AG20443 (cell line): Measurements from ENCODE around the gene TACC2.
A peak's percentile ranks its signal among the peaks of the same experiment; 100 is the strongest.

ENCODE experiments used
- DNase-seq: peaks from one replicate; pipeline ENCODE4 v3.0.0; 2012; ENCODE audit warnings: low spot score, mixed read lengths

TACC2 gene

DNA sequence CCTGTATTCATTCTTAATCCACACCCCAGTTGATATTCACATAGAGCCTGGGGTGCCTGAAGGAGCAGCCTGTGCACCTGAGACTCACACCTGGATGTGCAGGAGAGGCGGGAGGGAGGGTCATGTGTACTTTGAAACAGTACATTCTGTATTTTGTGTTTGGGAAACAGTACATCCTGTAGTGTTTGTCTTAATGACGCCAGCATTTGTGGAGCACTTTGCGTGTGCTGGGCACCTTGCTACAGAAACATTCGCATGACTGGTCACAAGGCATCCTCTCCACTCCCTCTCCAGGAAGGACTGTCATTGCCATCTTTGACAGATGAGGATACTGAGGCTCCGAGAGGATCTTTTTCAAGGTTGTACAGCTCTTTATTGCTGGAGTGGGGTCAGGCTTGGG lies 132.1 kb downstream of the TACC2 start:
- no peak for DNase-seq

DNA sequence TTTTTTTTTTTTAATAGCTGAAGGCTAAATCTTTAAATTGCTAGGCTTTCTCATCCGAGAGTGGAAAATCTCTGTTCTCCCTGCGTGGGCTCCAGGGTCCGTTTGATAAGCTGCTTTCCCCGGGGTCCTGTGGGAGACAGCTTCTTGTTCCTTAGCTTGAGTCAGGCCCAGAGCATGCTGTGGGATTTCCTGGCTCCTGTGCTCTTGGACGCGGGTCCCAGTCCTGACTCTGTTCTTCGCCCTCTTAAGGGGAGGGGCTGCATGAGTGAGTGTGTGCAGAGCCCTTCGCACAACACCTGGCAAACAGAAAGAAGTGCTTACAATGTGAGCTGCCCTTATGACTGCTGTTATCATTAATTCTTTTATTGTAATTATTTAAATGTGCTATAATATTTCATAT lies 133.5 kb downstream of the TACC2 start:
- DNase-seq: no peak

DNA sequence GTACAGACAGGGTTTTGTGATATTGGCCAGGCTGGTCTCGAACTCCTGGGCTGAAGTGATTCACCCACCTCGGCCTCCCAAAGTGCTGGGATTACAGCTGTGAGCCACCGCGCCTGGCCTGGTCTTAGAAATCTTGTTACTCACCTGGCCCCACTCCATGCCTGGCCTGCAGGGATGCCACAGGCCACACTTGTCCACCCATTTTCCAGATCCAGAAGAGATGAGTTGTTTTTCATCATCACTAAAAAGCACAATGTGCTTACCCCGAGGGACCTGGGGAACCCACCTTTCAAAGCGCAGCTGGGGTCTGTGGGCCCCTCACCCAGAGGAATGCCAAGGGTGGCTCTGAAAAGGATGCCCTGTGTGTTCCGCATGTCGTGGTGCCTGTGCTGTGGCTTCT lies 134.2 kb downstream of the TACC2 start:
- no peak for DNase-seq

DNA sequence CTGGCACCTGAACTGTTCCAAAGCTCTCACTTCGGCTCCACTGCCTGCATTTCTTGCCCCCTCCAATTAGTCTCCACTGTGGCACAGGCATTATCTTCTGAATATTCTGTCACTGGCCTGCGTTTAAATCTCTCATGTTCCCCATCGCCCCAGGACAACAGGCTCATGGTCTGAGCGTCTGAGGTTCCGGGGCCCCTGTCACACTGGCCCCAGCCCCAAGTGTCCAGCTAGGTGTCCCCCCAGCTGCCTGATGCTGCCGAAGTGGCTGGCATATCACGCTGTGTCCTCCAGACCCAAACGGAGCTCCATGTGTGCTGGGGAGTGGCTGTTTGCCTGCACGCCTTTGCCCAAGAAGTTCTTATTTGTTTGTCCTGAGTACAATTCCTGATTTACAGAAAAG lies 135.4 kb downstream of the TACC2 start:
- no peak for DNase-seq

DNA sequence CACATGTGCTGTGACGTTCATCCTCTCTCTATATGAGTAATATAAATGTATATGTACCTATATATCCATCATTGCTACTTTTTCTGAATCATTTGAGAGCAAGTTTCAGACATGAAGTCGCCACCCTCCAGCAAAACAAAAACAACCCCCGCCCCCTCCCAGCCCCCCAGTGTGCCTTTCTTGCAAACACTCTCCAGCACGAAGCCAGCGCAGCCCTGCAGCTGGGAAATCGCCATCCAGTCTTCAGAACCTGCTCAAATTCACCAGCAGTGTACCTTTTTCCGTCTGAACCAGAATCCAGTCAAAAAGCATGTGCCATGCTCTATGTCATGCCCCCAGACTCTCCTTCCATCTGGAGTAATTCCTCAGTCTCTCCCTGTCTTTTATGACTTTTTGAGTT lies 135.8 kb downstream of the TACC2 start:
- DNase-seq: no peak

DNA sequence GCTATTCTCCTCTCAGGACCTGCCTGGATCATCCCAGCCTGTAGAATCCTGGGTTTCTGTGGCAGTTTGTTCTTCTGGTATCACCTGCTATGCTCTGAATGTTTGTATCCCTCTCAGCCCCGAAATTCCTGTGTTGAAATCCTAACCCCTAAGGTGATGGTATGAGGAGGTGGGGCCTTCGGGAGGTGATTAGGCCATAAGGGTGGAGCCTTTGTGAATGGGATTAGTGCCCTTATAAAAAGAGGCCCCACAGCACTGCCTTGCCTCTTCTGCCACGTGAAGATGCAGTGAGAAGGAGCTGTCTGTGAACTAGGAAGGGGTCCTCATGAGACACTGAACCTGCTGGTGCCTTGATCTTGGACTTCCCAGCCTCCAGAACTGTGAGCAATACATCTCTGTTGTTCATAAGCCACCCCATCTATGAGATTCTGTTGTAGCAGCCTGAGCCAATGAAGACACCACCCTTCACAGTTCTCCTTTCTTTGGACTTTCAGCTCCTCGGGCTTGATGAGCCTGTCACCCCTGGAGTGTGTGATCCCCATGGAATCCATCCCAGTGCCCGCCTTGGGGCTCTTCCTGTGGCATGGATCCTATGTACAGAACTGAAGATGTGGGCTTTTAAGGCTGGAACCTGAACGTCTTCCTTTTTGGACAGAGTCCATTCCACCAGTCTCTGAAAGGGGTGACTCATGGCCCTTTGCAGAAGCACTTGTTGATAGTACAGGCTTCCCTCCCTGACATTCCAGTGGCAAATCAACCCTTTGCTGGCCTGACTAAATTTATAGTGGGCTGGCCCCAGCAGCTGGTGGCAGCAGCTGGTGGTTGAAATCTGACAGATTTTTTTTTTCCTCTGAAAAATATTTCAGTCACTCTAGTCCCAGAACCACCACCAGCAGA lies 138.0 kb downstream of the TACC2 start:
- peak; percentile 90 for DNase-seq

DNA sequence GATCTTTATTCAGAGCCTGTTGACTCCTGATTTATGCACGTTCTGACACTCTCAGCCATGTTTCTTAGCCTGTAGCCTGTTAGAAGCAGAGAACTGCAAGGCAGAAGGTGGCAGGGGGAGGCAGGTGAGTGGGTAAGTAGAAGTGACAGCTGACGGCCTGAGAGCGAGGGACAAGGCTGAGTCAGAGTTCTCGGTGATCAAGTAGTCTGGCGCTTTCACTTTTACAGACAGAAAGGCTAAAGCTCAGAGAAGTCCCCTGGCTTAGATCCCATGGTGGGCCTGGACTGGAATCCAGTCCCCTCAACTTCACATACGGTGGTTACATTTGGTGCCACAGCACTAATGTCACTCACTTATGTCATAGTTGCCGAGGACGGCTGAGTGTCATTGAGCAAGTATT lies 139.0 kb downstream of the TACC2 start:
- peak; percentile 22 for DNase-seq

DNA sequence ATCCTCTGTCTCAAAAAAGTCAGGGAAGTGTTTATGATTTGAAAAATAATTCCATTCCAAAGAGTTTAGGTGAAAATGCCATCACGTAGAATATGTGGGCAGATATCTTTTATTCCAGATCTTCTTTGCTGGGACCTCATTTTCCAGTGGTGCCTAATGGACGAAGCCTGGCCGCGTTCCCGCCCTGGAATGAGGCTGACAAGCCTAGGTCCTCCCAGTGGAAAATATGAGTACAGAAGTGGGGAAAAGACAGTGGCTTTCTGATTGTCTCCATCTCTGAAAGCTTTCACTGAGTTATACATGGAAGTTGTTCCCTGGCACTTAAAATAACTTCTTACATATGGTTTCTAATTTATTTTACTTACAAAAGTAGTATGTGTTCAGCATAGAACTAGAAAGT lies 139.4 kb downstream of the TACC2 start:
- DNase-seq: peak; percentile 81

DNA sequence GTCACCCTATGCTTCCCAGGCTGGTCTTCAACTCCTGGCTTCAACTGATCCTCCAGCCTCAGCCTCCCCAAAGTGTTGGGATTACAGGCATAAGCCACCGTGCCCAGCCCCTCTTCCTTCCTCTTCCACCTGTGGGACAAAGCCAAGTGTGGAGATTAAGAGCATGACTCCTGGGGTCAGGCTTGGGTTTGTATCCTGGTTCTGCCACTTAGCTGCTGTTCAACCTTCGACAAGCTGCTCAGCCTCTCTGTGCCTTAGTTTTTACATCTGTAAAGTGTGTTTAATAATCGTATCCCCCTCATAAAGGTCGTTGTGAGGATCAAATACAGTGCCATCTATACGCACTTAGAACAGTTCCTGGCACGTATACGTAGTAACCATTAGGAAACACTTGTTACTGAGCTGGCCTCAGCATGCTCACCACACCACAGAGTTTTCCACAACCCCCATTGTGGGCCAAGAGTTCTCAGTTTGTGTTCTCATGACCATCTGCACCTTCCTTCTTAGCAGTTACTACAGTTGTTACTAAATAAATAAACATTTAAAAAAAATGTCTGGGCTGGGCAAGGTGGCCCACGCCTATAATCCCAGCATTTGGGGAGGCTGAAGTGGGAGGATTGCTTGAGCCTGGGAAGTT lies 141.6 kb downstream of the TACC2 start:
- no peak for DNase-seq

DNA sequence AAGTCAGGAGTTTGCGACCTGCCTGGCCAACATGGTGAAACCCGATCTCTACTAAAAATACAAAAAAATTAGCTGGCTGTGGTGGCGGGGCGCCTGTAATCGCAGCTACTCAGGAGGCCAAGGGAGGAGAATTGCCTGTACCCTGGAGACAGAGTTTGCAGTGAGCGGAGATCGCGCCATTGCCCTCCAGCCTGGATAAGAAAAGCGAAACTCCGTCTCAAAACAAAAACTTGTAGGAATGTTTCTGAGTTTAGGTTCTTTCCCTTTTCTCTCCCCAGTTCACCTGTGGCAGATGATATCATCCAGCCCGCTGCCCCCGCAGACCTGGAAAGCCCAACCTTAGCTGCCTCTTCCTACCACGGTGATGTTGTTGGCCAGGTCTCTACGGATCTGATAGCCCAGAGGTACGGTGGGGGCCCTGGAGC lies 143.4 kb downstream of the TACC2 start:
- DNase-seq: no peak

DNA sequence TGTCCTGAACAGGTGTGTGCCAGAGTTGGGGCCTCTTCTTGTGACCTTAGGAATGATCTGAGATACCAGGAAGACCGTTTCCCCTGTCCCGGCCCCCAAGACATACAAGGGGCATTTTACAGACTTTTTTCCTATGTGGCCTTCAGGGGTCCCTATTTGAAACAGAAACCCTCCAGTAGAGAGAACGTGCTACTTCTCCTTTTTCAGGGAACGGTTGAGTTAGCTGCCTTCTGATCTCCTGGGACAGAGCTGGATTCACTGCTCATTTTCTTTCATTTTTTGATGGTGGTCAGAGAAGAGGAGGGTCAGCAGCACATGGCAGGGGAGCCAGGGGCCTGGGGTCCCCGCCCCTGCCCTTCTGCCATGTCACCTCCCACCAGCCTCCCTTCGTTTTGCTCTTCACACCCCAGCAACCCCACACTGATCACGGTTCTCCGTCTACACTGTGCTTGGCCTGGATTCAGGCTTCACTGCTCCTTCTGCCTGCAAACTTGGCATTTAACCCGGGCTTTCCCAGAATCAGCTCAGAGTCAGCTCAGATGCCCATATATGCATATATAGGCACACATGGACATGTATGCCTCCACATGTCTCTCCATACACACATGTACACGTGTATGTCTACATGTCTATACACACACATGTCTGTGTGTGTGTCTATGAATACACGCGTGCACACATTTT lies 144.1 kb downstream of the TACC2 start:
- no peak for DNase-seq

DNA sequence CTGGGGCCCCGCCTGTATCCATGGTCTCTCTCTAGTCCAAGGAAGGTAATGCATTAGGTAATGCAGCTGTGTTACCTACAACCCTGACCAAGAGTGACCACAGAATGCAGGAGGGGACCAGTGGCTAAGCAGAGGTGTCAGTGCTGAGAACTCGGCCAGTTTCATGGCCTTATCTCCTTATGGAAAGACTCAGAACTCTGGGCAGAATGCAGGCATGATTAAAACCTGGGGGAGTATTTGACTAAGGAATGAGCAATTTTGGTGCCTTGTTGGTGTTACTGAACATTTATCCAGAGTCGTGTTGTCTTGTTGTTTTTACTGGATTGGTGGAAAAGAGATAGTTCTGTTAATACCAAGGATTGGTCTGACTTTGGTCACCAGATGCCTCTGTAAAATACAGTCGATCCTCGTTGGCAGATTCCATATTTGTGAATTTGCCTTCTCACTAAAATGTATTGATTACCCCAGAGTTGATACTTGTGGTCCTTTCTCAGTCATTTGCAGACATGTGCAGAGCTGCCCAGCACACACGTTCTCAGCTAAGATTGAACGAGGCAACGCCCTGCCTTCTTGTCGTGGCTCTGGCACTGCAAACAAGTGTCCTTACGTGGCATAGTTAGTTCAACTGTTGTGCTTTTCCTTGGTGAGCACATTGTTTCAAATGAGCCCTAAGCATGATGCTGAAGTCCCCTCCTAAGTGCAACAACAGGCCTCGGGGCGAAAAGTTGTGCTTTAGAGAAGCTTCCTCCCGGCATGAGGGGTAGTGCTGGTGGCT lies 146.5 kb downstream of the TACC2 start:
- DNase-seq: no peak

DNA sequence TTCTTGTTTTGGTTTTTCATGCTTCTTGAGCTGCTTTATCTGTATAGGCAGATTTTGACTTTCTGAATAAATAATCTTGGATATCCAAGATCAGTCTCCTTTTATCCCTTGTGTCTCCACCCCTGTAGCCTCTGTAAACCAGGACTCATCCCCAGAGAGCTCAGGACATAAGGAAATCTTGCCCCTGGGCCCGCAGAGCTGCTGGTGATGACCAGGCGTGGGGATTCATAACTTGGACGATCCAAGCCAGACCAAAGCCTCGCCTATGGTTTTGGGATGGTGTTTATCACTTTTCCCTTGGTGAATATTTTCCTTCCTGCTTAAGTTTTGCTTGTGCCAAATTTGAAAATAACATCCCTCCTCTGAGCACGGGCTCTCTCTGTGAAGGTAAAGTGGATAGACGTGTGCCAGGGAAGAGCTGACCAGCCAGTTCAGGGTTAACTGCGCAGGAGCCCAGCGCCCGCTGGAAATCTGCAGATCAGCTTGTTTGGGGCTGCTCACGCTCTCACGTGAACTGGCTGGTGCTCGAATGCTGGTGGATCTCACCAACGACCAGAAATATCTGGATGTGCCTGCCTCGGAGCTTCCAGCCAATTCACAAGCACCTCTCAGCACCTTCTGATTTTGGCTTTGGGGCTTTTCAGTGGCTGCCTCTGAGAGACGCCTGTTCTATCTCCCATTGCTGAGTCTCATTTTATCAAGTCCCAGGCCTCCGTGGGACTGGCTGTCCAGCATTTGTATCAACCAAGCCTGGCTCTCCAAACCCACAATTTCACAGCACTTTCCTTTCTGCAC lies 150.1 kb downstream of the TACC2 start:
- no peak for DNase-seq

DNA sequence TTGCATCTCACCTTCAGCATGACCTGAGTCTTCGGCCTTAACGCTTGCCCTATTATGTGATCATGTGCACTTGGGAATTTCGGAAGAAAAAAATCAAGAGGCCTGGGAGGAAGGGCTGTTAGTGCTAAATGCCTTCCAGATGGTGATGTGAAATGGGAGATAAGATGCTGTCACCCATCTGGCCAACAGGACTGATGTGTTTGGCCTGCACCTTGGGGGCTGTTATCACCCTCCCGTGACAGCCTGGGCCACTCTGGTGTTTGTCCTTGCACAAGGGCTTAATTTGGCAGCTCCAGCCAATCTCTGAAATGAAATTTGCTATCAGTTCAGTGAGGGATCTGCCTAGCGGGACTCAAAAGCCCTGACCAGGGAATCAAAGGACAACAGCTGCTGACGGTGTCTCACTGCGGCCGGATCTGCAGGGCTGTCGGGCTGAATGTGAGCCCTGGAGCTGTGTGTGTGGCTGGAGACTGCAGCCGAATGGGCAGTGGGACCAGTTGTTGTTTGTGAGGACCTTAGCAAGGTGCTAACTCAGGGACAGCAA lies 150.7 kb downstream of the TACC2 start:
- no peak for DNase-seq

DNA sequence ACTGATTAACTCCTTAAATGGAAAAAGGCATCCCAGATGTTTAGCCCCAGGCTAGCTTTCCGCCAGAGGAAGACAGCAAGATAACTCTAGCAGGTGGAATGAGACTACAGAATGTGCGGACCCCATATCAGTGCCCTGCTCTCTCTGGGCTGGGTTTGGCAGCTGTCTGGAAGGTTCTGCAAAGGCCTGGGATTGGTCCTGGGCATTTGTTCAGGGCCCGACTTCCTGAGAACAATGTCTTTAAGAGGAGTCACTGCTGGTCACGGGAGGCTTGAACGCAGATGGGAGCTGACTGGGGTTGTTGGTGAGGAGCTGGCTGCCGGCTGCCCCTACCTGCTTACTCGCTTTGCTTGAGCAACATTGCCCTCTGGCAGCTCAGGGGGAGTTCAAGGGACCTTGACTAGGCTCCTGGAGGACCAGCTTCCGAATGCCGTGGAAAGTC lies 151.5 kb downstream of the TACC2 start:
- peak; percentile 36 for DNase-seq

DNA sequence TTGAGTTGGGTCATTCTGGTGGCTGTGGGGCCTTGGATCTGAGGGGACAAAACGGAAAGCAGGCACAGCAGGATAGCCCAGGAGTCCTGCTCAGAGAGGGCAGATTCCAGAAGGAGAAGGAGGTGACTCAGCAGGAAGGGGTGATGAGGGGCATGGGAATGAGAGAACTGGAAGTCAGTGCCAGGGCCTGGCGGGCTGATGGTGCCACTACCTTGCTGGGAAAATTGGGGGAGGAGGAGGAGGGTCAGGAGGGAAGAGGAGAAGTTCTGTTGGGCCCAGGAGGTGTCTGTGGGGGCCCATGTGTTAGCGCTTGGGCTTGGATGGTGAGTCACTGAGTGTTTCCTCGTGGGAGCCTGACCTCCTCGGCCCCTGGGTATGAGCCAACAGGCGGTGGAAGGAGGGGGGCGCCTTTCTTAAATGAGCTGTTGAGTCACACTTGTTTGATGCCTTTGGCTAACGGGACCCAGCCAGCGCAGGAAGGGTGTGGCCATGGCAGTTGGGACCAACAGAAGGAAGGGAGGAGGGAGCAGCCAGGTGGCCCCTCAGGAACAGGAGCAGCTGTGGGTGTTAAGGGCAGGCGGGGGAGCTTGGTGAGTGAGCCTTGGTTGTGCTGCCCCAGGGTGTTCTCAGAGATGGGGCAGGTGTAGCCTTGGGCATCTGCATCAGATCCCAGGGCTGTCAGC lies 152.1 kb downstream of the TACC2 start:
- DNase-seq: peak; percentile 90

DNA sequence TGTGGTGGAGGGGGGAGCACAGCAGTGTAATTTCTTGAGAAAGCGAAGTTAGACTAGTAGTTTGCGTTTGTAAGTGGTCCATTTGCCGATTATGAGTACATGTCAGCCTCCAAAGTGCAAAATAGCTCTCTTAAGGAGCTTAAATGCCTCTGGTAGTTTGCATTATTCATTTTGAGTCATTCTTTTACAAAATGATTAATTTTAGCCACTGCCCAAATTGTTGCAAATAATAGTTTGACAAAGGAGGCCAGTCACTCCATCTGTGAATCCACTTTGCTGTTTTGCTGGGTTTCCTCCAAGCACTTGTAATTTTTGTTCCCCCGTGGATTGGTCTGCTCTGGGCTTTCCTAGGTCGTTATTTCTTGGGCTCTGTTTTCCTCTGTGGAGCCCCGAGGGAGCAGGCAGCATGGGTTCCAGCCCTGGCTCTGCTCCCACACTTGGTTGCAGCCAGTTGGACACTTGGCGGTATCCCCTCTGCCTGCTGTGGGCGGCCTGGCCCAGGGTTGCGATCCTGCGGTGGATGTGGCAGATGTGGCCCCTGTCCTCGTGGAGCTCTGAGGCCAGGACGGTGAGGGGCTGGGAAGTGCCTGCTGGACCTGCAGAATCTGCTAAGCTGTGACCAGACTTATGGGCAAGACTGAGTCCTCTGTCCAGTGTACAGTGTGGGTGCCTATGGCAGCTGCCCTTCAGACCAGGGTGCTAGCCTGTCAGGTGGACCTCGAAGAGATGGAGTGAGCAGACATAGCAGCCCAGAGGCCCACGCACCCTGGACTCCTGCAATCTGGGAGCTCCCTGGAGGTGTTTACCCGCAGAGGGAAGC lies 153.1 kb downstream of the TACC2 start:
- peak; percentile 43 for DNase-seq

DNA sequence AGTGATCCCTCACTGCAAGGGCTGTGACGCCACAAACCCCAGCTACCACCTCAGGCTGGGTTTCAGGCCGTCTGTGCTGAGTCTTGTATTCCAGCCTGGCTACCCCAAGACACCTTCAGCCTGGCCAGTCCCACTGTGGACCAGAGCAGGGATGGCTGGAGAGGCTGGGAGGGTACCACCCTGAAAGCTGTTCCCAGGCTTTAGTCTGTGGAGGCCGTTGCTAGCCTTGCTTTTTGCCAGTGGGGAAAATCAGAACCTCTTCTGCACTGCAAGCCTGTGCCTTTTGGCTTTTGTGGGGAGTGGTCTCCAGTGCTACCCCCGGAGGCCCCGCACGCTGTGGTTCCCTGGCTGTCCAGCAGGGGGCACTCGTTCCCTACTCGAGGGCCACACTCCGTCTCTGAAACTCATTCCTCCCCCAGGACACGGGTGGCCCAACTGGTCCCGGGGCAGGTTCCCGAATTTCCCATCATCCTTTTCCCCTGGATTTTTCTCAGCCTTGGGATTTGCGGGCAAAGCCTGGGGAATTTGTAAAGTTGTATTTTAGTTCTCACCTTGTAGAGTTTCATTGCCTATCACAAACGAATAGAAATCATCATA lies 153.8 kb downstream of the TACC2 start:
- DNase-seq: peak; percentile 56

DNA sequence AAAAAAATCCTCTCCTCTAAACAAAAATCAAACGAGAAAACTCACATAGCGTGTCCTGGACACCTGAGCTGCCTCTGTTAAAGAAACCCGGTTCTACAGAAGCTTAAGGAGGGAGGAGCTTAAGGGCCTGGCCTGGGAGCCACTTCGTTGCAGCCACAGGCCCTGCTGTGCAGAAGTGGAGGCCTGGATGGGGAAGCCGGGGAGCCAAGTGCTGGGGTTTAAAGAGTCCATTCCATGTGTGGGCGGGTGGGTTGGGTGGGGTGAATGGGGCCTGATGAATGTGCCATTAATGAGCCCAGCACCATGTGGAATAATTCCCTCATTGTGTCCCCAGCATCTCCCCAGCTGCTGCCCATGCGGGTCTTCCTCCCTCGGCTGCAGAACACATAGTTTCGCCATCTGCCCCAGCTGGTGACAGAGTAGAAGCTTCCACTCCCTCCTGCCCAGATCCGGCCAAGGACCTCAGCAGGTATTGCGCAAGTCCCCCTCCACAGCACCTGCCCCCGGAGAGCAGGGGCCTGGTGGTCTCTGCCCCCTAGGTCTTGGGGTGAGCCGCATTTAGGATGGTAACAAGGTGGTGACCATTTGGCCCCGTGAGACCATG lies 154.4 kb downstream of the TACC2 start:
- no peak for DNase-seq
